HAP-1 (cell line): ENCODE measurements around the gene TGM5.

Experiments used
- DNase-seq, 2 experiments: peaks; one replicate each; pipeline ENCODE4 v3.0.0-alpha.2; 2016 to 2020; ENCODE audit warnings: low spot score in 2 of 2
- H3K27me3 ChIP-seq: fragments of 250-450 bp; sonication (Bioruptor Pico); 2 replicates; pipeline ENCODE4 v1.5.1; 2020; ENCODE audit warnings: low read depth, mild to moderate bottlenecking, moderate library complexity
- H3K36me3 ChIP-seq: fragments of 250-450 bp; sonication (Bioruptor Pico); replicated peaks from 2 replicates; pipeline ENCODE4 v1.5.1; 2020; ENCODE audit warnings: mild to moderate bottlenecking
- H3K4me1 ChIP-seq: fragments of 250-450 bp; sonication (Bioruptor Pico); 2 replicates; pipeline ENCODE4 v1.5.1; 2020; ENCODE audit warnings: mild to moderate bottlenecking
- H3K4me3 ChIP-seq: fragments of 250-450 bp; sonication (Bioruptor Pico); 2 replicates; pipeline ENCODE4 v1.5.1; 2020; ENCODE audit warnings: mild to moderate bottlenecking, moderate library complexity
- H3K9me3 ChIP-seq: fragments of 250-450 bp; sonication (Bioruptor Pico); 2 replicates; pipeline ENCODE4 v1.5.1; 2020; ENCODE audit warnings: mild to moderate bottlenecking, moderate library complexity
- in situ Hi-C: fragments of 300-500 bp; cut with MboI; formaldehyde crosslinking; loops from 3 replicates; pipeline ENCODE4 v1.14.3; 2020; ENCODE audit warnings: low sequenced_read_pairs, inconsistent platforms, mixed read lengths

TGM5 gene

DNA sequence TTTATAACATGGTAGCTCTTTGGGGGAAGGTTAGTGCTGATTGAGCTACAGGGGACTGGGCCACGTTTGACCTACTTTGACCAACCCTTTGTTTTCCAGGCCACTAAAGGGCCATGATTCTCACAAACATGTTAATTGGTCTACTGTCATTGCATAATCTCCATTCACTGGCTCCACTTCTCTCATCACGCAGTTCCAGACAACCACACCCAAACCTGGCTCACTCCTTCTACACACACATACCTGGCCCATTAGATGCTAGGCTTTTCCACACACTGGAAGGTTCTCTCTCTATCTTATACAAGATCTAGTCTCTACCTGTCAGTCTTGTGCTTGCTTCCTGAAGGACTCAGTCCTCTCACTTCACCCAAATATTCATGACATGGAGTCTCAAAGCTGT, 15.9 kb downstream of the TGM5 start:
- H3K9me3 ChIP-seq = no peaks in the 10 kb centered on the region
- H3K27me3 ChIP-seq = no peaks in the 10 kb centered on the region
- no peak for DNase-seq
- no peaks in the 10 kb centered on the region for H3K36me3 ChIP-seq
- H3K4me3 ChIP-seq = no peak overlapping the region
- in situ Hi-C loops = no loop called here
- H3K4me1 ChIP-seq = no peaks in the 10 kb centered on the region

DNA sequence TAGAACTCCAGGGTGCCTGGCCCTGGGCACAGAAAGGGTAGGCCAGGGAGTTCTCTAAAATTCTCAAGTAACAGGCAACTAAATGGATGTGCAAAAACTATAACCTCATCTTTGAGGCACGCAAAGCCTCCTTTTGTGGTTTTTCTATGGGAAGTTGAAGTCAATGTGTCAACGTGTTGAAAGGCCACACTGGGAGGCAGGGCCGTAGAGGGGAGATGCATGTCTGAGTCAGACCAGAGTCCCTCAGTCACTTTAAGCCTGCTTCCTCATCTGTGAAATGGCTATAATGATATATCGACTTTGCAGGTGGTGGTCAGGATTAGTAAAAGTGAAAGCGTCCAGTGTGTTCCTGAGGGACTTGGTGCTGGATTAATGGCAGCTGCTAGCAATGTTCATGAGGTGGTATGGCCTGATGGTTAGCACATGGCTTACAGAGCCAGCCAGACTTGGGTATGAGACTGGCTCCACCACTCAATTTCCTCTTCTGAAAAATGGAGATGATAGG, 17.0 kb downstream of the TGM5 start:
- H3K4me3 ChIP-seq = no peak overlapping the region
- H3K9me3 ChIP-seq = no peaks in the 10 kb centered on the region
- DNase-seq = no peak
- H3K36me3 ChIP-seq = no peaks in the 10 kb centered on the region
- H3K27me3 ChIP-seq = no peaks in the 10 kb centered on the region
- in situ Hi-C loops = no loop called here
- no peaks in the 10 kb centered on the region for H3K4me1 ChIP-seq

DNA sequence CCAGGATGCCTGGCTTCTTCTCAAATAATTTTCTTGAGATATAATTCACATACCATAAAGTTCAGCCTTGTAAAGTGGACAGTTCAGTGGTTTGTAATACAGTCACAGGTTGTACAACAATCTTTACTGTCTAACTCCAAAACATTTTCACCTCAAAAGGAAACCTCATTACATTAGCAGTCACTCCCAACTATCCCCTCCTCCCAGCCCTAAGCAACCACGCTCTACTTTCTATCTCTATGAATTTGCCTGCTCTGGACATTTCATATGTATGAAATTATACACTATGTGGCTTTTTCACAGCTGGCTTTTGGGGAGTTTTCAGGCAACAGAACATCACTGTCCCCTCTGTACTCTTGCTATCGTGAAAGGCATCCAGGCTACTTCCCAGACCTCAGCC, 17.5 kb downstream of the TGM5 start:
- no peaks in the 10 kb centered on the region for H3K27me3 ChIP-seq
- no peaks in the 10 kb centered on the region for H3K4me1 ChIP-seq
- DNase-seq = no peak
- in situ Hi-C loops = no loop called here
- H3K4me3 ChIP-seq = no peak overlapping the region
- H3K36me3 ChIP-seq = no peaks in the 10 kb centered on the region
- H3K9me3 ChIP-seq = no peaks in the 10 kb centered on the region

DNA sequence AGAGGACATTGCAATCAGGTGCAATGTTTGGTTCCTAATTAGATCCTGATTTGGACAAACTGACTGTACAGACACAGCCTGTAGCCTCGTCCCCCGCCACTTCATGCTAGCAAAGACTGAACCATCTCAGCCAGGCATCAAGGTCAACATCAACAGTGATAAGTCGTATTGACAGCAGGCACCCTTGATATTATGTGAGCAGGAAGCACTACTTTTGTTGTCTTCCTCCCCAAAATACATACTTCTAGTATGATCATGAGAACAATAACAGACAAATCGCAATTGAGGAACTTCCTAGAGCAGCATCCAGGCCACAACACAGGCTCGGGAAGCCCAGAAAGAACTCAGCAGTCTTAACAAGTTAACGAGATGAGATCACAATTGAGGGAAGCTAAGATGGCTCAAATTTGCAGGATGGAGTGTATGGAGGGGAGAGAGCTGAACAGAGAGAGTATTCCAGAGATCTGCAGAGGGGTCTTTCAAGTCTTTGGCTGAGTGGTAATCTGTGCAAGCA, 20.4 kb downstream of the TGM5 start:
- H3K9me3 ChIP-seq = no peaks in the 10 kb centered on the region
- in situ Hi-C loops = no loop called here
- H3K4me3 ChIP-seq = no peak overlapping the region
- H3K27me3 ChIP-seq = peaks cover 6% of the 10 kb centered on the region; the same call in 1 of the 2 replicates
- H3K36me3 ChIP-seq = no peaks in the 10 kb centered on the region
- no peak for DNase-seq
- no peaks in the 10 kb centered on the region for H3K4me1 ChIP-seq

DNA sequence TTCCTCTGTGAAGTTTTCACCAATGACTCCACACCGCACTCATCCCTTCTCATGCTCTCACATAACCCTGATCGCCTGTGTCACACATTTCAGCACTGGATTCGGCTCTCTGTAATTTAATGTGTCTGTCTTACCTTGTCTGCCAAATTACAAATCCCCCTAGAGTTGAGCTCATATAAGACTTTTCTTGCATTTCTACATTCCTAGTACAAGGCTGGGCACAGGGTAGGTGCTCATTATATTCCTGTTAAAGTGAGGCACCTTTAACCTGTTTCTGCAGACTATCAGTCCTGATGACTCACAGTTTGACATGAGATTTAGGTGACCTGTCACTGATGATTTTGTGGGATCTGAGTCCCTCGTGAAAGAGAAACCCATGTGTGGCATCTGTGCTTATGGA, 22.6 kb downstream of the TGM5 start:
- H3K36me3 ChIP-seq = no peaks in the 10 kb centered on the region
- in situ Hi-C loops = no loop called here
- no peak overlapping the region for H3K4me3 ChIP-seq
- no peak for DNase-seq
- H3K27me3 ChIP-seq = peaks cover 6% of the 10 kb centered on the region; the same call in 1 of the 2 replicates
- no peaks in the 10 kb centered on the region for H3K9me3 ChIP-seq
- H3K4me1 ChIP-seq = no peaks in the 10 kb centered on the region

DNA sequence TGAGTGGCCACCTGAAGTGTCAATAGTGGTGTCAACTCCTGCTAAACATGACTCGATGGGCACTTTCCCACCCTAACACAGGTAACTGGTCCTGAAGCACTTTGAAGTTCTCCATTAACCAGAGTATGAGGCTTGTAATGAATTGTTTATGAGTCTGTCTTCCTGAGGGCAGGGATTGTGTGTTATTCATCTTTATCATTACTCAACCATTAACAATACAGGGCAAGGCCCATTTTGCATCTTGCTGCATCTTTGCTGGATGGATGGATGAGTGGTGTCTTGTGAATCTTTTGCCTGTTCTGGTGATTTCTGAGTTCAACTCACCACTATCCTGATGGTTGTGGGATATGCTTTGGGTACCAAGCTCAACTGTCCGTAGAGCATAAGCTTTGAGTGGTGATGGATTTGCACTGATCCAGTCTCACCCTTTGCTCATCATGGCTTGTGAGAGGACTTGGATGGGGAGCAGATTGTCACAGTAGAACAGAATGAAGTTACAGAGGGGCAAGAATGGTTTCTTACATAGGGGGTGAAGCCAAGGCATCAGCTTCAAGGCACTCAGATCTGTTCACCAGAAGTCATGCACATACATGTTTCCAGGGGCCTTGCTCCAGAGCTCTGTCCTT, 23.6 kb downstream of the TGM5 start:
- H3K4me3 ChIP-seq = no peak overlapping the region
- no peak for DNase-seq
- H3K4me1 ChIP-seq = no peaks in the 10 kb centered on the region
- H3K36me3 ChIP-seq = no peaks in the 10 kb centered on the region
- in situ Hi-C loops = no loop called here
- H3K27me3 ChIP-seq = peaks cover 6% of the 10 kb centered on the region; the same call in 1 of the 2 replicates
- no peaks in the 10 kb centered on the region for H3K9me3 ChIP-seq

DNA sequence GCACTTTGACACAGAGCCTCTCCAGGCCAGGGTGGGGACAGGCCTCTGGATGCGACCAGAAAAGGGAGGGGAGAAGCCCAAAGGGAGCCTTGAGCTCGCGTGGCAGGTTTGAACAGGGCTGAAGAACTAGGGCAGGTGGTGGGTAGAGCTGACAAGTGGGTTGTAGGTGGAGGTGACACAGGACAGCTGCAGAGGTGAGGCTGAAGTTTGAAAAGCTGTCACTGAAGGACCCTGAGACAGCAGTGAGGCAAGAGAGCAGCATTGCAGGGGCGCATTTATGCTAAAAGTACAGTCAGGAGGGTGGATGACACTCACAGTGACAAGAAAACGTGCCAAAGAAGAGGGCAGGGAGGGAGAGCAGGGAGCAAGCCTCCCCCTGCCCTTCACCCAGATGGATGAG, 24.1 kb downstream of the TGM5 start:
- in situ Hi-C loops = no loop called here
- peaks cover 6% of the 10 kb centered on the region; the same call in 1 of the 2 replicates for H3K27me3 ChIP-seq
- DNase-seq = no peak
- no peaks in the 10 kb centered on the region for H3K9me3 ChIP-seq
- H3K4me1 ChIP-seq = no peaks in the 10 kb centered on the region
- no peak overlapping the region for H3K4me3 ChIP-seq
- no peaks in the 10 kb centered on the region for H3K36me3 ChIP-seq

DNA sequence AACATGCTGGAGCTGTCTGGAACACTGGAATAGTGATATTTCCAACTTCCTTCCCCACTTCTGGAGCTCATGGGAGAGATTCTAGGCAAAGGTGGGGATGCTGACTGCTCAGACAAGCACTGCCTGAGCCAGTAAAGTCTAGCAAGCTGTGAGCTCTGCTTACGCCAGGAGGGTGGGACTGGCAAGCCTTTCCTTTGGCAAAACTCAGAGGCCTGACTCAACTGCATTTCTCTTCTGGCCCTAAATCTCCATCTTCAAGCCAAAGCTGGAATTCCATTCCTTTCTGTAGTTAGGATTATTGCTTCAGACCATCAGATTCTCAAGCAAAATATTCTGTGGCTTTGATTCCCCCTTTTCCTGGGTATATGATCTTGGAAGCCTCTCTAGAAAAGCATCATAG, 25.6 kb downstream of the TGM5 start:
- in situ Hi-C loops = no loop called here
- no peaks in the 10 kb centered on the region for H3K9me3 ChIP-seq
- no peak overlapping the region for H3K4me3 ChIP-seq
- H3K36me3 ChIP-seq = no peaks in the 10 kb centered on the region
- DNase-seq = no peak
- no peaks in the 10 kb centered on the region for H3K4me1 ChIP-seq
- peaks cover 6% of the 10 kb centered on the region; the same call in 1 of the 2 replicates for H3K27me3 ChIP-seq

DNA sequence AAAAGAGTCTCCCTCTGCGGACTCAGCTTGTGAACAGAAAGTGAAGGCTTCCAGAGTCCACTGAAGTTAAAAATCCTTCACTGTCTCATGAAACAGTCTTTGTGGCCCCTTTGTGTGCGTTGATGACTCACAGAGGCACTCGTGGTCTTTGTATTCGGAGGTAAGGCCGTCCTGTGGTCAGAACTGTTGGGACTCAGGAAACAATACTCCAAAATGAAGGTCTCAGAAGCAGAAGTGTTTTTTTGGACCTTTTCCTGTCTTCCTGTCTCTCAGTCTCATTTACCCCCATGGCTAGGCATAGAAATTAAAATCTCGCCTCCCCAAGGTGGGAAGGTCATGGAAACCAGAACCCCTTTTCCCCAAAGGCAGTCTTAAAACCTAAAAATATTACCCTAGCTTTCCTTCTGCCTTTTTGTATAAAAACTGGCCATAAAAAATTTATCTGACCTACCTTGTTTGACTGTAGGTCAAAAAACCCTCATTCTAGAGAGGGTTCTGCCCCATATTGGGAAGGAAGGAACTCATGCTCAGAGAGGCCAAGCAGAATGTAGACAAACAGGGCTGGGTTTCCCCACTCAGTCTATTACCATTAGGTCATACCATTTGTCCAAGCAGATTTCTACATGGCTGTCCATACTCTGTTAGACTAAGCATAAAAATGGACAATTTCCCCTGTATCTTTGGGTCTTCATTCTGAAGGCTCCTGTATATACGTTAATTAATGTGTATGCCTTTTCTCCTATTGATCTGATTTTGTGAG, 26.8 kb downstream of the TGM5 start:
- in situ Hi-C loops = no loop called here
- no peak overlapping the region for H3K4me3 ChIP-seq
- H3K36me3 ChIP-seq = no peaks in the 10 kb centered on the region
- H3K4me1 ChIP-seq = no peaks in the 10 kb centered on the region
- peaks cover 6% of the 10 kb centered on the region; the same call in 1 of the 2 replicates for H3K27me3 ChIP-seq
- no peak for DNase-seq
- no peaks in the 10 kb centered on the region for H3K9me3 ChIP-seq

DNA sequence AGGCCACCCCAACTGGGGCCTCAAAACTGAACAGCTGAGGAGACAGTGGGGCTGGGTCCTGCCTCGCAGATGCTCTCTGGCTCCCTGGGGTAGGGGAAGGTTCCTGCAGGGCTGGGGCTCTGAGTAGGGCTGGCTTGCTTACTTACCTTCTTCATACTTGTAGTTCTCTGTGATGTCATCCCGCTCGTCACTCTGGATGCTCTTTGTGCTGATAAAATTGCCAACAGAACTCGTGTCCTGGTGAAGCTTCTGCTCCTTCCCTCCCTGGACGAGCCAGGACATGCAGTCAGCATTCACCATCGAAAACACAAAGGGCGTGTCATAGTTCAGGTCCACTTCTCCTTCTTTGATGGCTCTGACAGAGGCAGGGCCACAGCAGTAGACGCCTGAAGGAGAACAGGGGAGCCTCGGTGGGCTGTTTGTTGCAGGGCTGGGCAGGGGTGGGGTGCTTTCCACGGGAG, 28.0 kb downstream of the TGM5 start:
- Histone ChIP-seq H3K4me1 (no peaks in the 10 kb centered on the region), H3K4me3 (no peak overlapping the region), H3K27me3 (peaks cover 6% of the 10 kb centered on the region; the same call in 1 of the 2 replicates), H3K36me3 (no peaks in the 10 kb centered on the region), H3K9me3 (no peaks in the 10 kb centered on the region)
- DNase-seq = no peak
- in situ Hi-C loops = no loop called here

DNA sequence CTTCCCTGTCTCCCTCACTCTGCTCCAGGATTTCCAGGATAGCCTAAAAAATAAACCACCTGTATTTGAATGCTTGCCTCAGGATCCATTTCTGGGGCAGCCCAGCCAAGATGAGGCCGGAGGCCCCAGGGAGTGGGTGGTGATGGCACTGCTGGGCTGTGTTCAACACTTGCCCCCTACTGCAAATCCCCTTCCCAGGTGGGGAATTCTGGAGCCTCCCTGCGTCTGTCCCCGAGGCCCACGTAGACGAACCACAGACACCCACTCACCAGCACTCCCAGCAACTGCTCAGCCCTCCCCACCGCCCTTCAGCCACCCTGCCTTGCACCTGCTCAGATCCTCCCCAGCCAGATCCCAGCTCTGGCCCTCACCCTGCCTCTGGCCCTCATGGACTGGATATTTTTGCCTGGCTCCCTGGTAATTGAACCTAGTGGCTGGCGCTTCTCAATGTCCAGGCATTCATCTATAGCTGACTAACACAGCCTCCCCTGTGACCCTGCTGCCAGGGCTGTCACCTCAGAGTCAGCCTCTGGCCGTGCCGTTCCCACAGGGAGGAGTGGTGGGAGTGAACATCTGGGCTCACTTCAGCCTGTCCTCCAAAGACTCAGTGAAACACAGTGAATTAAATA, 28.8 kb downstream of the TGM5 start:
- in situ Hi-C loops = no loop called here

DNA sequence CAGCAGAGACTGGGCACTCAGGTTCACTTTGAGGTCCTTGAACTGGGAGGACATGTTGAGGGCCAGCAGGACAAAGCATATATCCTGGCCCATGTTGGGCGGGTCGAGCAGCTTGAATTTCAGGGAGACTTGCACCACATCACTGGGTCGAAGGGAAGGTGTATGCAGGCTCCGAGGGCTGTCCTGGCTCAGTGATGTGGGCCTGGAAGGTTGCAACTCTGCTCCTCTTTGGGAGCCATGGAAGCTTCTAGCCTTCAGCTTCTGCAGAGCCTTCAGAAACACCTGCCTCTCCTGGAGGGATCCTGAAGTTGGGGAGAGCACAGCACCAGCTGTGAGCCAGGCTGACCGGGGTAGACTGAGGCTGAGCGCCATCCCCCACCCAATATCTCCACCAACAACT, 31.2 kb downstream of the TGM5 start:
- H3K4me3 ChIP-seq = no peak overlapping the region
- H3K9me3 ChIP-seq = no peaks in the 10 kb centered on the region
- DNase-seq = no peak
- no peaks in the 10 kb centered on the region for H3K27me3 ChIP-seq
- H3K36me3 ChIP-seq = no peaks in the 10 kb centered on the region
- in situ Hi-C loops = no loop called here
- no peaks in the 10 kb centered on the region for H3K4me1 ChIP-seq

More for the DNA sequence above, 28.8 kb downstream of the TGM5 start:
- Histone ChIP-seq H3K4me3 (no peak overlapping the region), H3K27me3 (no peaks in the 10 kb centered on the region; the same call in 1 of the 2 replicates), H3K4me1 (no peaks in the 10 kb centered on the region), H3K36me3 (no peaks in the 10 kb centered on the region), H3K9me3 (no peaks in the 10 kb centered on the region)
- DNase-seq = no peak

DNA sequence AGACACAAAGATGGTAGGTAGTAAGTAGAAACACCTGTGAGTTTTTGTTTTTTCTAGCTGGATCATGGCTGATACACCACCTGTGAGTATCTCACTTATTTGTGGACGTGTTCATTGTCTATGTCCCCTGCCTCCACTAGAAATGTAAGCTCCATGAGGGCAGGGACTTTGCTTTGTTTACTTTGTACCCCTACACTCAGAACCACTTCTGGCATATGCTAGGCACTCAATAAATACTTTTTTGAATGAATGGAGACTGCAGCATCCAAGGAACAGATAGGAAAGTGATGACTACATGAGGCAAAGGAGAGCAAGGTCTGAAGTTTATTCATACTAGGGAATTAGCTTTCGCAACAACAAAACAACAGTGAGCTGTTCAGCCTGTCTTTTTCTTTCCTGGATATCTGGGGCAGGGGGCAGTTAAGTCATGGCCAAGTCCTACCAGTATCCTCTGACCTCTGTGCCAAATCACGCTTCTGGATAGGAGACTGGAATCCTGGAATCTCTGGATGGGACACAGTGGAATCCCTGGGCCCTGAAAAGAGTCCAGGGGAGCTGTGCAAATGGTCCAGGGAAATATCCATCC, 34.3 kb downstream of the TGM5 start:
- Histone ChIP-seq H3K4me3 (no peak overlapping the region), H3K36me3 (no peaks in the 10 kb centered on the region), H3K9me3 (no peaks in the 10 kb centered on the region), H3K27me3 (no peaks in the 10 kb centered on the region), H3K4me1 (no peaks in the 10 kb centered on the region)
- in situ Hi-C loops = no loop called here
- DNase-seq = no peak
